SK-N-SH treated with all-trans-retinoic acid at 6 μM for 48 hours (cell line): ENCODE data around the gene UGT1A8.

ENCODE experiments used
- GLIS3 ChIP-seq: fragments of 250-450 bp; sonication (Bioruptor Pico); IDR thresholded peaks from 2 replicates; pipeline ENCODE4 v1.5.0; 2020; ENCODE audit warnings: mild to moderate bottlenecking, moderate library complexity
- POU6F1 ChIP-seq: fragments of 250-450 bp; sonication (Bioruptor Pico); IDR thresholded peaks from 2 replicates; pipeline ENCODE4 v1.8.0; 2021; ENCODE audit warnings: low read depth, mild to moderate bottlenecking, moderate library complexity, borderline replicate concordance
- PPARA ChIP-seq: fragments of 250-450 bp; sonication (Bioruptor Pico); IDR thresholded peaks from 2 replicates; pipeline ENCODE4 v1.5.0; 2020; ENCODE audit warnings: mild to moderate bottlenecking, borderline replicate concordance
- RARB ChIP-seq: fragments of 250-450 bp; sonication (Bioruptor Pico); IDR thresholded peaks from 2 replicates; pipeline ENCODE4 v1.8.0; 2021; ENCODE audit warnings: mild to moderate bottlenecking, moderate library complexity
- TOX ChIP-seq: fragments of 250-450 bp; sonication (Bioruptor Pico); IDR thresholded peaks from 2 replicates; pipeline ENCODE4 v1.8.0; 2021; ENCODE audit warnings: mild to moderate bottlenecking, moderate library complexity, borderline replicate concordance
- ZC3H10 ChIP-seq: fragments of 250-450 bp; sonication (Bioruptor Pico); IDR thresholded peaks from 2 replicates; pipeline ENCODE4 v1.5.1; 2021; ENCODE audit warnings: mild to moderate bottlenecking, moderate library complexity
- ZNF565 ChIP-seq: fragments of 450-650 bp; formaldehyde crosslinking; conservative IDR thresholded peaks from 2 replicates; pipeline ENCODE4 v1.5.0; 2020; ENCODE audit warnings: low read depth, mild to moderate bottlenecking, moderate library complexity

DNA sequence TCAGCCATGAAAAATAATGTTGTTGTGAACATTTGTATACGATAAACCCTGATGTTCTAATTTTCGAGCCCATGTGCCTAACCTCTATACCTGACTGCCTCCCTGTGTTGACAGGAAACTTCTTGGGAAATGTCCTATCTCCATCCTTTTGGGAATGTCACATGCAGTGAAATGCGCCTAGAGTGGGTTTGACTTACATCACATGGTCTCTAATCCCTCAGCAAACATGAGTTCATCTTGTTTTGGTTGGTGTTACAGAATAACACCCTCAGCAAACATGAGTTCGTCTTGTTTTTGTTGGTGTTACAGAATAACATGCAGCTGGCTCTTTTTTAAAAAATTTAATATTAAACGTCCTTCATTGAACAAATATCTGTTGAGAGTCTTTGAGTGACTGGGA, 70.9 kb downstream of the UGT1A8 start:
- TF ChIP-seq RARB (CRISPR knock-in tag) (no peak), ZNF565 (CRISPR knock-in tag) (no peak), POU6F1 (CRISPR knock-in tag) (no peak), PPARA (CRISPR knock-in tag) (no peak), TOX (CRISPR knock-in tag) (no peak), GLIS3 (no peak), ZC3H10 (CRISPR knock-in tag) (no peak)
